ENCODE results near the gene TEX38. TPM values are rescaled to one million over a fixed set of nuclear protein-coding genes. Genes with fewer than 3 reads are reported as not detected.
"Not testable (repeated sequence)": the region's sequence is repeated elsewhere in the genome, so short reads cannot be mapped to it uniquely, and the experiment has no call there.

The TEX38 gene
- total RNA-seq, 1 donor from 2014 or later, result not detected

GRCh38 chr1:46717654-46718053 lies 46.0 kb downstream of the TEX38 start:
- ATAC-seq (no peak), DNase-seq (ENCODE audit: low spot score) (no peak)
- intact Hi-C loops (cut with DNase I), result no loop called here

- intact Hi-C loops (cut with DNase I), result no loop called here
Observed at GRCh38 chr1:46718340-46718726, 46.7 kb downstream of the TEX38 start.

GRCh38 chr1:46718727-46719622 lies 47.3 kb downstream of the TEX38 start, which contains the start of gene EFCAB14:
Gene EFCAB14 (minus strand): TSS chr1:46719114. CDS start chr1:46718087, 1,027 bp downstream.
- intact Hi-C loops (cut with DNase I), result no loop called here
- DNase-seq (ENCODE audit: low spot score) (peak; percentile 97), ATAC-seq (peak; percentile 100)

More at GRCh38 chr1:46718340-46718726, 46.7 kb downstream of the TEX38 start:
- DNase-seq (ENCODE audit: low spot score), result no peak
- no peak for ATAC-seq

GRCh38 chr1:46719689-46720088 lies 48.0 kb downstream of the TEX38 start:
- DNase-seq (ENCODE audit: low spot score) (no peak), ATAC-seq (no peak)
- intact Hi-C loops (cut with DNase I), result no loop called here

- intact Hi-C loops (cut with DNase I); DNase-seq (ENCODE audit: low spot score); ATAC-seq: not testable (repeated sequence)
Observed at GRCh38 chr1:46720319-46720718, 48.7 kb downstream of the TEX38 start.

GRCh38 chr1:46721204-46721603 lies 49.5 kb downstream of the TEX38 start:
- intact Hi-C loops (cut with DNase I), result no loop called here
- ATAC-seq (no peak), DNase-seq (ENCODE audit: low spot score) (no peak)

- ATAC-seq (no peak), DNase-seq (ENCODE audit: low spot score) (no peak)
- intact Hi-C loops (cut with DNase I), result no loop called here
Observed at GRCh38 chr1:46721686-46722205, 50.1 kb downstream of the TEX38 start.

Other genes with a start within 250 kb of the TEX38 start
- 0.13 TPM for gene DMBX1, start 182.0 kb upstream of the TEX38 start, total RNA-seq
- gene KNCN, start 120.2 kb upstream of the TEX38 start, total RNA-seq, result not detected
- gene MKNK1, start 67.6 kb upstream of the TEX38 start, total RNA-seq, result 72.6 TPM
- 25.8 TPM for gene MOB3C, start 55.0 kb upstream of the TEX38 start, total RNA-seq
- gene ATPAF1, start 3.5 kb upstream of the TEX38 start, total RNA-seq, result 24.0 TPM
- gene EFCAB14, start 47.3 kb downstream of the TEX38 start, total RNA-seq, result 109 TPM
- gene CYP4B1, start 127.2 kb downstream of the TEX38 start, total RNA-seq, result 20.9 TPM

All from sciatic nerve (tissue), 2 donors.